GM18499 (cell line): ENCODE results near the gene FJX1.
"Not testable (repeated sequence)": the region's sequence is repeated elsewhere in the genome, so short reads cannot be mapped to it uniquely, and the experiment has no call there.

Experiments
- ATAC-seq: cut with Tn5 transposase; IDR thresholded peaks from one replicate; pipeline ENCODE4 v1.9.1; 2021; ENCODE audit warnings: moderate number of reproducible peaks; ENCODE audit not compliant: insufficient read depth, unreplicated experiment

FJX1 gene

GRCh38 chr11:35662649-35663407, 44.6 kb downstream of the FJX1 start, which contains the start of gene TRIM44:
Gene TRIM44 (plus strand): TSS chr11:35662775. CDS start chr11:35663112, 337 bp downstream.
- ATAC-seq: peak; percentile 79

DNA sequence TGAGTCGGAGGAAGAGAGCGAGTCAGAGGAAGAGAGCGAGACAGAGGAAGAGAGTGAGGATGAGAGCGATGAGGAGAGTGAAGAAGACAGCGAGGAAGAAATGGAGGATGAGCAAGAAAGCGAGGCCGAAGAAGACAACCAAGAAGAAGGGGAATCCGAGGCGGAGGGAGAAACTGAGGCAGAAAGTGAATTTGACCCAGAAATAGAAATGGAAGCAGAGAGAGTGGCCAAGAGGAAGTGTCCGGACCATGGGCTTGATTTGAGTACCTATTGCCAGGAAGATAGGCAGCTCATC, 45.1 kb downstream of the FJX1 start:
- no peak for ATAC-seq

- ATAC-seq: no peak
Measured at GRCh38 chr11:35664977-35665441, 46.7 kb downstream of the FJX1 start.

DNA sequence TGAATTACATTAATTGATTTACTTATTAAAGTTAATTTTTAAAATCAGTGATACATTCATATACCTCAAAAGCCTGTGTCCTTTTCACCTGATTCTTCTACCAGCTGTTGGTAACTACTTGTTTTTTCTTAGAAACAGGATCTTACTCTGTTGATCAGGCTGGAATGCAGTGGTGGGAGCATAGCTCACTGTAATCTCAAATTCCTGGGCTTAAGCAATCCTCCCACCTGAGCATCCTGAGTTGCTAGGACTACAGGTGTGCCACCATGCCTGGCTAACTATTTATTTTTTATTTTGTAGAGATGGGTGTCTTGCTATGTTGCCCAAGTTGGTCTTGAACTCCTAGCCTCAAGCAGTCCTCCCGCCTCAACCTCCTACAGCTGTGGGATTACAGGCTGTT, 49.0 kb downstream of the FJX1 start:
- no peak for ATAC-seq

GRCh38 chr11:35668350-35668749, 50.1 kb downstream of the FJX1 start:
- ATAC-seq: not testable (repeated sequence)
